GM21825 (cell line): Measurements from ENCODE around the gene NSMF.
"Not testable (repeated sequence)": the region's sequence is repeated elsewhere in the genome, so short reads cannot be mapped to it uniquely, and the experiment has no call there.

Source experiments
- ATAC-seq: cut with Tn5 transposase; IDR thresholded peaks from one replicate; pipeline ENCODE4 v1.9.1; 2021; ENCODE audit warnings: mild to moderate bottlenecking, moderate library complexity; ENCODE audit not compliant: unreplicated experiment

The NSMF gene

DNA sequence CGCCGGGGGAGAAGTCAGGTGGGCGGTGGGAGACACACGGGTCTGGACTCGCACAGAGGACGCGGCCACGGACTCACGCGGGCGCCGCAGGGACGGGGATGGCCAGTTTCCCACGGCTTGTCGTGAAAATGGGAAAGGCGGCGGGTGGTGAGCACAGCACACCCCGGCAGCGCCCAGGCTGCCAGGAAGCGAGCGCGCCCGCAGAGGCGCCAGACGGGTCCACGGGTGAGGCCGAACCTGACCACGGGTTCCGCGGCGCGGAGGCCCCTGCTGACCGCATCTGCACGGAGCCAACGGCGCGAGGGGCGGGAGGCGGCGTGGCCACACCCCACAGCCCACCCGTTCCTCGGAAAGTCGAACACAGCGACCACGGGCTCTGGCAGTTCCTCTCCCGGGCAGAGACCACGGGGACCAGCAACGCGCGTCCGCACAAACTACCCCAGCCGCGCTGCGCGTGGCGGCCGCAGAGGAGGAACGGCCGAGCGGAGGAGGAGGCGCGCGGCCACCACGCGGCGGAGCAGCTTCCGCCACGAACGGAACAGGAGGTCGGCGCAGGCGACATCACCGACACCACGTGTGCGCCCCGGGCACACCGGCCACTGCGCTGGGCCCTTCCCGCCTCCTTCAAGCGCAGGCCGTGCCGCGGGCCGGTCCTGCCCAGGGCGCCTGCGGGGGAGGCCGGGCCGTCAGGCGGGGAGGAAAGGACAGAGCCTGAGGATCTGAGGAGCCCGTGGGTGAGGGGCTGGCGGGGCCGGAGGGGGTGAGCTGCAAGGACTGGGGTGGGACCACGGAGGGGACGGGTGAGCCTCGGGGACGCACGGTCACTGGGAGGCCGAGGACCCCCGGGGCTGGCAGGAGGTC, 41.7 kb downstream of the NSMF start:
- no peak for ATAC-seq

GRCh38 chr9:137416563-137417151, 42.5 kb downstream of the NSMF start:
- ATAC-seq, result no peak

DNA sequence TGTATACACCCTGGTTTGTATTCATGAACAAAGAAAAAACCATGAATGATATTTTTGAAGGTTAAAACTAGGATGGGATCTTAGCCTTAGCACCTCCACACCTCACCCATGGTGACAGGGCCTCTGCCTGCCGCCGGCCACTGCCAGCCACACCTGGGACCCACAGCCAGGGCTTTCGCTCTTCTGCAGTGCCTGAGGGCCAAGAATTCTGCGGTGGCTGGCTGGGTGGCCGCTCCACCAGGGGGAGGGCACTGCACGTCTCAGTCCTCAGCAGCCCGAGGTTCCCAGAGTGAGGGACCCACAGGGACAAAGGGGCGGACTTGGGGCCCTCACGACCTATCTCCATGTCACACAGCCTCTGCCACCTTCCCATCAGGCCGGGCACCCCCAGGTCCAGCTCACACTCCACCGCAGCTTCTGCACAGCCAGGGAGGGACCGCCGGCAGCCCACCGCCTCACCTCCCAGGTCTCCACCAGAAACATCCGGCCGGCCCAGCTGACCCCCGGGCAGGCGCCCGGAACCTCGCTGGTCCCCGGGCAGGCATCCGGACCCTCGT, 43.0 kb downstream of the NSMF start:
- ATAC-seq, result no peak

GRCh38 chr9:137415451-137415850, 43.7 kb downstream of the NSMF start:
- no peak for ATAC-seq

DNA sequence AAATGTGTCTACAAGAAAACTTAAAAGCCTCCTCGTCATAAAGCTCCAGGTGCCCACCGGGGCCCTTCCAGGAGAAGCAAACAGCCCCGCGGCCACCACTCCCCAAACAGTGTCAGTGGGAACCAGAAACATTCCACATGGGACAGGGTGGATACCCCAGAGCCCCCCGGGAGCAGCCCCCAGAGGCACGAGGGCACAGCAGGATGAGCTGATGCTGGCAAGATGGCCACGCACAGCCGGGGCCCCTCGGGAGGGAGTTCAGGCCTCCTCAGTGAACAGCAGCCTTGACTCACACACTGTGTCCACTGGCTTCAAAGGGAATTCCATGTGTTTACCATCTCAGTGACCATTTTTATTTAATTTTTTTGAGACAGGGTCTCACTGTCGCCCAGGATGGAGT, 46.7 kb downstream of the NSMF start:
- no peak for ATAC-seq

DNA sequence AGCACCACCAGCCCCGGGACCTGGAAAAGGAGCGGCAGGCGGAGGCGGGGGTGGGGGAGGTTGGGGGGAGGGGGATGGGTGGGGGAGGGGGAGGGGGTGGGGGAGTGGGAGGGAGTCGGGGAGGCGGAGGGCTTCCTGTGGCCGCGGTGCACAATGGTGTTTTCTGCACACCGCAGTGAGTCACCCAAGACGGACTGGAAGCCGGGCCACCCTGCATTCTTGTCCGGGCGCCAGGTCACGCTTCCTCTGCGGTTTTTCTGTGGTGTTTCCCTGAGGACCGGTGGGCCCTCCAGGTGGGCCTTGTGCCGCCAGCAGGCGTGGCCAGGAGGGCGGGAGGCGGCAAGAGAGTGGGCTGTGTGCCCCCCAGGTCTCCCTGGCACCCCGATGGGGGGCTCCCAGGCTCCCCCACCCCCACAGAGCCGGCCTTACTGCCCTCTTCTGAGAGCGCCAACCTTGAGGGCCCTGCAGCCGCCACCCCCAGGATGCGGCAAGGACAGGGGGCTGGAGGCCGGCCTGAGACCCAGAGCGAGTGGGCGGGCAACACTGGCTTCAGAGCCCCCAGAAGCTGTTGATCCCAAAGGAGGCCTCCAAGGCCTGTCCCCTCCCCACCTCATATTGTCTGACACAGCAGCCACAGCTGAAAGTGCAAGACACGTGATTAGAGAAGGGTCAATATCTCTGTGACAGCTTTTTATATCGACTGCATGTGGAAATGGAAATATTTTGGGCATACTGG, 47.3 kb downstream of the NSMF start:
- peak; percentile 48 for ATAC-seq

DNA sequence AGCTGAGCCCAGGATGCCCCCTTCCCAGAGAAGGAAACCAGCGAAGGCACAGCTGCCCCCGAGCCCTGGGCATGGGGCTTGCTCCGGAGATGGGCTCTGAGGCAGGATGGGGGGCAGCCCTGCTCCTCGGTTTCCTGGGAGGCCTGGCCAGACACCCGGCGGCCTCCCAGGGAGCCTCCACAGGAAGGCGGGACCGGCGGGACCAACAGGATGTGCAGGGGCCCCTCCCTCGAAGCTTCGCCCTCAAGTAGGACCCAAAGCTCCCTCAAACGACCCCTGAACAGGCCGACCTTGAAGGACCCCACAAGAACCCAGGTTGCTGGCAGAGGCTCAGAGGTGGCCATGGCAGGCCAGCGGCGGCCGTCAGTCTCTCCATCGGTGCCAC, 47.9 kb downstream of the NSMF start:
- no peak for ATAC-seq

DNA sequence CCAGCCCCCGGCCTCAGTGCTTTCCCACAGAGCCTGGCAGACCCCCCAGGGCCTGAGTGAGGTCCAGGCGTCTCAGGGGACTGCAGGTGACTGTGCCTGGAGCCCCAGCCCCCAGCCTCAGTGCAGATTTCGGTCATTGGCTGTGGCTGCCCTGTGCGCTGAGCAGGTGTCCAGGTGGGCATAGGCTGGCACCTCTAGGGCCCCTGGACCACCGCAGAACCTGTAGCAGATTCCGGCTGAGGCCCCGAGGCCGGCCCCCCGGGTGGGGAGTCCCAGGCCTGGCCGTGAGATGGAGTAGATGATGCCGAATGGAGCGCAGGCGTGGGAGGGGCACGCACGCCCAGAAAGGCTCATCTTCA, 48.3 kb downstream of the NSMF start:
- ATAC-seq, result no peak

DNA sequence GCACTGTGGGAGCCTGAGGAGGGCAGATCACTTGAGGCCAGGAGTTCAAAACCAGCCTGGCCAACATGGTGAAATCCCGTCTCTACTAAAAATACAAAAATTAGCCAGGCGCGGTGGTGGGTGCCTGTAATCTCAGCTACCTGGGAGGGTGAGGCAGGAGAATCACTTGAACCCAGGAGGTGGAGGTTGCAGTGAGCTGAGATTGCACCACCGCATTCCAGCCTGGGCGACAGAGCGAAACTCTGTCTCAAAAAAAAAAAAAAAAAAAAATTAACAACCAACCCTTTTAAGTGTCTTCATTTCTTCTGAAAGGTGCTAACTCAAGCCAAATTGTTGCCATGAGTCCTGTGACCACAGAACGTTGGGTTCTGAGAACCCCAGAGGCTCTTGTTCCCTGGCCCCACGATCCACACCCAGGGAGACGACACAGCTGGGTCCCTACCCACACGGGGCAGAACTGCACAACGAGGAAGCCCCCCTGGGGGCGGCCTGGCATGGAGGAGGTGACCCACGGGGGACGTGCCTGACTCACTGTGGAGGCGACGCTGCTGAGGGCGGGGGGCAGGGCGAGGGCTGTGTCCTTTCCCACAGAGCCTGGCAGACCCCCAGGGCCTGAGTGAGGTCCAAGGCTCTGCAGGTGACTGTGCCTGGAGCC, 48.8 kb downstream of the NSMF start:
- not testable (repeated sequence) for ATAC-seq

- no peak for ATAC-seq
Measured at GRCh38 chr9:137409515-137409914, 49.6 kb downstream of the NSMF start.

DNA sequence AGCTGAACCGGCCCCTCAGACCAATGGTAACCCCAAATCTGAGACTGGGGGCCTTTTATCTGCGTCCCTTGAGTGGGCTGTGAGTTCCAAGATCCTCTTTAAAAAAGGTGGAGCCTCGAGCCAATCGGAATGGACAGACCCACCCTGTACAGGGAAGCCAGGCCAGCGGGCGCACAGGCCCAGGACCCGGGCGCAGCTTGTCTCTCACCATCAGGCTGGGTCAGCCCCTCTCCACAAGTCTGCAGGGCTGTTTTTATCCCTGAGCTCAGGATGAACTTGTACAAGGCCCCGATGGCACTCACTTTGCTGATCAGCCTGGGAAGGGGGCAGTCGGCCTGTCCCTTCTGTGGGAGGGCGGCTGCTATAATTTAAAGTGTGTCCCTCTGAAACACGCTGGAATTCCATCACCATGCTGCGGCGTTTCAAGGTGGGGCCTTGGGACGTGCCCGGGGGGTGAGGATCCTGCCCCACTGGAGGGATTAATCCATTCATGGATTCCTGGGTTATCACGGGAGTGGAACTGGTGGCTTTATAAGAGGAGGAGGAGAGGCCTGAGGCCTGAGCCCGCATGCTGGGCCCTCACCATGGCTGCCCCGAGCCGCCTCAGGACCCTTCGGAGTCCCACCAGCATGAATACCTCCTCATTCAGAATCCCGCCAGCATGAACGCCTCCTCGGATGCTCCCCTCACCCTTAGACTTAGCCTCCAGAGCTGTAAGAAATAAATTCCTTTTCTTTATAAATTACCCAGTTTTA, 50.3 kb downstream of the NSMF start:
- no peak for ATAC-seq

DNA sequence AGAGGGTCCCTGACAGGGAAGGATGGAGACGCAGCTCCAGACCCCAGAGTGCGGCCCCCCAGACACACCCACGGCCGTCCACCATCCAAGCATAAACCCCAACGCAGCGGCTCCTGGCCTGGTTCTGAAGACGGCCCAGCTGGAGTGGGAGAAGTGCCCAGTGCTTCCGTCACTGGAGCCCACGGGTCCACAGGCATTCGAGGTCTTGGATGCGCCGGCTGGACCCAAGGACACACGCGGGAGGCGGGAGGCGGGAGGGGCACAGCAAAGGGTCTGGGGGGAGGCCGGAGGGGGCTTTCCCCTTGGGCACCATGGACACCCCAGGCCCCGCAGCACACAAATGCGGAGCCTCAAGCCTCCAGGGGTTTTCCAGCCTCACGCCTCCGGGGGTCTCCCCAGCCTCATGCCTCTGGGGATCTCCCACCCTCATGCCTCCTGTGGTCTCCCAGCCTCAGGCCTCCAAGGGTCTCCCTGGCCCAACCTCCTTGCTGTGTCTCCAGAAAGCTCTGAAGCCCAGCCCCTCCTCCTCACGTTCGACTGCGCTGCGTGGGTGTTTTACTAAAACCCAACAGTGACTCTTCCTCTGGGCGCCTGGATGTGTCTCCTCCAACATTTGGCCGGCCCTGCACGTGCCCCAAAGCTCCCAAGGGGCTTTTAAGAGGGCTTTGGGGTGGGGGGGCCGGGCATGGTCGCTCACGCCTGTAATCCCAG, 51.4 kb downstream of the NSMF start:
- no peak for ATAC-seq

DNA sequence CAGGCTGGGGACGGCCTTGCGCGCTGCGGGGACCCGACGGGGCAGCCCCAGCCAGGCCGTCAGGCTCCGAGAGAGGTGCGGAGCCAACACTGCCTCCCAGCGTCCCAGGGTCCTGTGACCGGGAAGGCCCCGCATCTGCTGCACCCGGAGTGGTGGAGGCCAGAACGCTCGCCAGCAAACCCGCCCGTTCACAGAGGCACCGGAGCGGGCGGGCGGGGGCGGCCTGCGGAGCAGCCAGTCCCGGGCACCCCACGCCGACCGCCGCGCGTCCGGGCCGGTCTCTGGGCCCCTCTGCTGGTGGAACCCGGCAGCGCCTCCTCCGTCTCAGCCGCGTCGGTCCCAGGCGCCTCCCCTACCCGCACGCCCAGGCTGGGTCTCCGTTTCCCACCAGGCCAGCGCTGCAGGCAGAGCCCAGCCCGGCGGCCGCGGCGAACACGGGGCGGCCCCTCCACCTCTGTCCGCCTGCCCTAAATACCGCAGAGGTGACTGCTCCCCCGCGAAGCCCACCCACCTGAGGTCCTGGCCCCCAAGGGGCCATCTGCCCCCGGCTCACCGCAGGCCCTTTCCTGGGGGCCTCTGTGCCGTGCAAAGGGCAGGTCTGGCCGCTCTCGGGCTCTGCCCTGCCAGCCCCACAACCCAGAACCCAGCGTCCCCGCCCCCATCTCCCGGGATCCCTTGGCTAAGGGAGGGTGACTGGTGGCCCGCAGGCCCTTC, 52.1 kb downstream of the NSMF start:
- ATAC-seq, result no peak

DNA sequence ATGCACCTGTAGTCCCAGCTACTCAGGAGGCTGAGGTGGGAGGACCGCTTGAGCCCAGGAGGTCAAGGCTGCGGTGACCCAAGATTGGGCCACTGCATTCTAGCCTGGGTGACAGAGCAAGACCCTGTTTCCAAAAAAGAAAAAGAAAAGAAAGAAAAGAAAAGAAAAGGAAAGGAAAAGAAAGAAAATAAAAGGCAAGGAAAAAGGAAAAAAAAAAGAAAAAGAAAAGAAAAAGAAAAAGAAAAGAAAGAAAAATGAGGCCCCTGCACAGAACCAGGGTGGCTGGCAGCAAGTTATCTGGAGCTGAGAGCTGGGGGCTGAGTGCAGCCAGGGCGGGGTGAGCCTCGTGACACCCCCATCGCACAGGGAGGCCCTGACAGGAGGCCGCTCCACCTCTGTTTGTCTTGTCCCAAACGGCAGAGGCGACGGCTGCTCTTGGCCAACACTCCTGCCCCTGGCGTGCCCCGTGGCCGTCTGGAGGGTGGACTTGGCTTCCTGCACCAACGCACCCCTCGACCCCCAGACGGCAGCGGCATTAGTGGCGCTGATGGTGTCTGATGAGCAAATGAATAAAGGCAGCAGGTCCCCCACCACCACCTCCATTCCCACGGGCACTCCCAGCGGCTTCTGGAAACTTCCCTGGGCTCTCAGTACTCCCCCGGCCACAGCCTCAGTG, 52.9 kb downstream of the NSMF start:
- ATAC-seq, result no peak

DNA sequence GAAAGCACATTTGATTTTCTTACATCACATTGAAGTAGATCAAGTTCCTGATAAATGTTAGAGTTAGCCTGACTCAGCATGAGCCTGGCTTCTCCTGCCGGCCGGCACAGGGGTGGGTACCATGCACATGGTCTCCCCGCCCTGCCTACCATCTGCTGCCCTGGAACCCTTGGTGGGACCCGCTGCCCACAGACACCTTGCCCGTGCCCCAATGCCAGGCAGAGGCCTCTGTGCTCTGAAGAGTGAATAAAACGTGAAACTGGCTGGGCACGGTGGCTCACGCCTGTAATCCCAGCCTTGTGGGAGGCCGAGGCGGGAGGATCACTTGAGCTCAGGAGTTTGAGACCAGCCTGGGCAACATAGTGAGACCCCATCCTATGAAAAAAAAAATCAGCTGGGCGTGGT, 53.5 kb downstream of the NSMF start:
- ATAC-seq, result no peak

GRCh38 chr9:137404961-137405567, 54.1 kb downstream of the NSMF start:
- ATAC-seq, result no peak

- ATAC-seq, result no peak
Measured at GRCh38 chr9:137403269-137403668, 55.9 kb downstream of the NSMF start.

GRCh38 chr9:137402746-137403145, 56.4 kb downstream of the NSMF start:
- no peak for ATAC-seq
